HL-60 (cell line): ENCODE data around the gene TMEM30A.

ENCODE experiments used
- DNase-seq, 2 experiments: peaks; one replicate each; pipeline ENCODE4 v3.0.0-alpha.2; 2010 to 2020; ENCODE audit warnings: low read depth in 1 of 2, low spot score in 1 of 2
- H3K27ac ChIP-seq: fragments of 250-450 bp; sonication (Bioruptor Pico); replicated peaks from 2 replicates; pipeline ENCODE4 v1.5.1; 2020; ENCODE audit warnings: mild to moderate bottlenecking, moderate library complexity
- H3K27me3 ChIP-seq: fragments of 250-450 bp; sonication (Bioruptor Pico); 2 replicates; pipeline ENCODE4 v1.5.1; 2021; ENCODE audit warnings: mild to moderate bottlenecking, moderate library complexity; ENCODE audit not compliant: insufficient read depth, poor library complexity, severe bottlenecking
- H3K4me3 ChIP-seq: replicated peaks from 2 replicates; pipeline ENCODE4 v1.5.1; 2011; ENCODE audit warnings: mild to moderate bottlenecking, control low read depth, low read length; ENCODE audit not compliant: insufficient read depth
- GABPA ChIP-seq: IDR thresholded peaks from 2 replicates; pipeline ENCODE4 v1.6.1; 2012; ENCODE audit warnings: low read depth
- POLR2AphosphoS5 ChIP-seq: IDR thresholded peaks from 2 replicates; pipeline ENCODE4 v1.6.1; 2012; ENCODE audit warnings: low read depth
- SPI1 ChIP-seq: IDR thresholded peaks from 2 replicates; pipeline ENCODE4 v1.6.1; 2012; ENCODE audit warnings: low read depth, mild to moderate bottlenecking, borderline replicate concordance
- TF ChIP-seq, protein P1 (sequence below): IDR thresholded peaks from one replicate; pipeline ENCODE4 v1.5.1; 2011; ENCODE audit warnings: low read length, control low read depth, inconsistent platforms; ENCODE audit not compliant: insufficient read depth
- TF ChIP-seq, protein P2 (sequence below): IDR thresholded peaks from 2 replicates; pipeline ENCODE4 v1.6.1; 2012; ENCODE audit warnings: low read depth; ENCODE audit not compliant: insufficient replicate concordance

TMEM30A gene

DNA sequence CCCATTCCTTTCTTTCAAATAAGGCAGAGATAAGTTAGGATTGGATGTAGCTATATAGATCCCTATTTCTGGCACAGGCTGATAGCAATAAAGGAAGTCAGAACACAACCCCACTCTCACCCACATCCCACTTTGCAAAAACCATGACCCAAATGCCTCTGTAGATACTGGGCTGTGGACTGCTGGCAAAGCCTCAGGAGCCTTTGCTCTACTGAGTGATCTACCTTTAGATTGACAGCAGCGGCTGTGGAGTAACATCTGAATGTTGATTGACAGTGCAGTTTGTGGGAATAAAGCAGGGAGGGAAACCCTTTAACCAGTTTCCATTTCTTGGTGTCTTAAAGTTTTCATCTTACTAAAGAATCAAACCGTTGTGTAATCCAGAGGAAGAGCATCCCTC is 6.7 kb upstream of the TMEM30A start:
- no peak overlapping the region for H3K27ac ChIP-seq
- no peaks in the 10 kb centered on the region for H3K27me3 ChIP-seq
- TF ChIP-seq GABPA (no peak), SPI1 (no peak), POLR2AphosphoS5 (no peak)
- TF ChIP-seq, protein P1, sequence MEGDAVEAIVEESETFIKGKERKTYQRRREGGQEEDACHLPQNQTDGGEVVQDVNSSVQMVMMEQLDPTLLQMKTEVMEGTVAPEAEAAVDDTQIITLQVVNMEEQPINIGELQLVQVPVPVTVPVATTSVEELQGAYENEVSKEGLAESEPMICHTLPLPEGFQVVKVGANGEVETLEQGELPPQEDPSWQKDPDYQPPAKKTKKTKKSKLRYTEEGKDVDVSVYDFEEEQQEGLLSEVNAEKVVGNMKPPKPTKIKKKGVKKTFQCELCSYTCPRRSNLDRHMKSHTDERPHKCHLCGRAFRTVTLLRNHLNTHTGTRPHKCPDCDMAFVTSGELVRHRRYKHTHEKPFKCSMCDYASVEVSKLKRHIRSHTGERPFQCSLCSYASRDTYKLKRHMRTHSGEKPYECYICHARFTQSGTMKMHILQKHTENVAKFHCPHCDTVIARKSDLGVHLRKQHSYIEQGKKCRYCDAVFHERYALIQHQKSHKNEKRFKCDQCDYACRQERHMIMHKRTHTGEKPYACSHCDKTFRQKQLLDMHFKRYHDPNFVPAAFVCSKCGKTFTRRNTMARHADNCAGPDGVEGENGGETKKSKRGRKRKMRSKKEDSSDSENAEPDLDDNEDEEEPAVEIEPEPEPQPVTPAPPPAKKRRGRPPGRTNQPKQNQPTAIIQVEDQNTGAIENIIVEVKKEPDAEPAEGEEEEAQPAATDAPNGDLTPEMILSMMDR = no peak
- TF ChIP-seq, protein P2, sequence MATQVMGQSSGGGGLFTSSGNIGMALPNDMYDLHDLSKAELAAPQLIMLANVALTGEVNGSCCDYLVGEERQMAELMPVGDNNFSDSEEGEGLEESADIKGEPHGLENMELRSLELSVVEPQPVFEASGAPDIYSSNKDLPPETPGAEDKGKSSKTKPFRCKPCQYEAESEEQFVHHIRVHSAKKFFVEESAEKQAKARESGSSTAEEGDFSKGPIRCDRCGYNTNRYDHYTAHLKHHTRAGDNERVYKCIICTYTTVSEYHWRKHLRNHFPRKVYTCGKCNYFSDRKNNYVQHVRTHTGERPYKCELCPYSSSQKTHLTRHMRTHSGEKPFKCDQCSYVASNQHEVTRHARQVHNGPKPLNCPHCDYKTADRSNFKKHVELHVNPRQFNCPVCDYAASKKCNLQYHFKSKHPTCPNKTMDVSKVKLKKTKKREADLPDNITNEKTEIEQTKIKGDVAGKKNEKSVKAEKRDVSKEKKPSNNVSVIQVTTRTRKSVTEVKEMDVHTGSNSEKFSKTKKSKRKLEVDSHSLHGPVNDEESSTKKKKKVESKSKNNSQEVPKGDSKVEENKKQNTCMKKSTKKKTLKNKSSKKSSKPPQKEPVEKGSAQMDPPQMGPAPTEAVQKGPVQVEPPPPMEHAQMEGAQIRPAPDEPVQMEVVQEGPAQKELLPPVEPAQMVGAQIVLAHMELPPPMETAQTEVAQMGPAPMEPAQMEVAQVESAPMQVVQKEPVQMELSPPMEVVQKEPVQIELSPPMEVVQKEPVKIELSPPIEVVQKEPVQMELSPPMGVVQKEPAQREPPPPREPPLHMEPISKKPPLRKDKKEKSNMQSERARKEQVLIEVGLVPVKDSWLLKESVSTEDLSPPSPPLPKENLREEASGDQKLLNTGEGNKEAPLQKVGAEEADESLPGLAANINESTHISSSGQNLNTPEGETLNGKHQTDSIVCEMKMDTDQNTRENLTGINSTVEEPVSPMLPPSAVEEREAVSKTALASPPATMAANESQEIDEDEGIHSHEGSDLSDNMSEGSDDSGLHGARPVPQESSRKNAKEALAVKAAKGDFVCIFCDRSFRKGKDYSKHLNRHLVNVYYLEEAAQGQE = no peak
- no peak for DNase-seq
- no peak overlapping the region for H3K4me3 ChIP-seq

DNA sequence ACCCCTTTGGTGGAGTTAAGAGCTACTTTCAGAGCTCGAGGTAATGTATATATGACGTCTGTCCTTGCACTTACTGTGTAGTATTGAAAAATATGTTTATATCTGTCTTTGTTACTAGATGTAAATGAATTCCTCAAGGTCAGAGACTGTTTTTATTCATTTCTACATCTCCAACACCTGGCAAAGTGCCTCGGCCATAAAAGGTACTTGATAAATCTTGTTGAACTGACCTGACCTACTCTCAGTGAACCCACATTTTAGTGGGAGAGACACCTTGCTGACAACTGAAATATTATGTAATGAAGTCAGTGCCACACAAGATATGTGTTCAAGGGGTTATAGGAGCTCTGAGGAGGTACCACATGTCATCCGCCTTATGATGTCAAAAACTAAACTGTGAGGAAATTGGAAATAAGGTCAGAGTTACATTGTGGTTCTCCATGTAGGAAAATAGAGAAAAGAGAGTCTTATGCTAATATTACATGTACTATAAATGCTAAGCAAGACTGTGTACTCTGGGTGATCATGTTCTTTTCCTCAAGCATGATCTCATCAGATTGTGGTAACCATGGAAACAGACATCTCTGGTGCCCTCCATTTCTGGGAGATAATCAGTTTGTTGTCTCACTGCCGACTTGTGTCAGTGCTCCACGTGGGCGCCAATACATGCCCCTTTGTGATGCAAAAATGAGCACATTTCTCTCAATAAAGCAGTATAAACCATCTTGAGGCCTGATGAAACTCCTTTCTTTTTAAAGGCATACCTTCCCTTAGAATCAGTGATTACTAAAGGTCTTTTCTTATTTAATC is 5.7 kb upstream of the TMEM30A start:
- no peak for DNase-seq
- Histone ChIP-seq H3K27ac (no peak overlapping the region), H3K27me3 (no peaks in the 10 kb centered on the region), H3K4me3 (no peak overlapping the region)
- TF ChIP-seq SPI1 = no peak

DNA sequence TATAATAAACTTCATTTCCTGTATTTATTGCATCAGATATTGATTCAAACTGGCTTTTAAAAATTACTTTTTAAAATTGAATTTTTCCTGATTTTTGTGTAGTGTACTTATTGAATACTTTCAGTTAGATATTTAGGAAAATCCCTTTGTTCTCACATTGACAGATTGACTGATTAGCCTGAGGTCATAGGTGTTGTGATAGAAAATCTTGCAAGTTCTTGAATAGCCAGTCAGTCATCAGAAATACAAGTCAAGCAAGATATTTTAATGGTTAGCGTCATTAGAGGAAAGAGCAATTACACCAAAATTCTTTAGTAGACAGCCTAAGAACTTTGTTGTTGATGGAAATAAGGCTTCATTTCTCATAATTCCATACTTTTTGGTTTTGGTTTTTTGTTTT is 3.4 kb upstream of the TMEM30A start:
- H3K27me3 ChIP-seq = no peaks in the 10 kb centered on the region
- TF ChIP-seq GABPA = no peak
- TF ChIP-seq, protein P1 = no peak
- no peak for TF ChIP-seq SPI1
- TF ChIP-seq, protein P2 = no peak
- no peak for TF ChIP-seq POLR2AphosphoS5
- DNase-seq = no peak
- H3K27ac ChIP-seq = peak overlapping the region; percentile 90
- H3K4me3 ChIP-seq = no peak overlapping the region

DNA sequence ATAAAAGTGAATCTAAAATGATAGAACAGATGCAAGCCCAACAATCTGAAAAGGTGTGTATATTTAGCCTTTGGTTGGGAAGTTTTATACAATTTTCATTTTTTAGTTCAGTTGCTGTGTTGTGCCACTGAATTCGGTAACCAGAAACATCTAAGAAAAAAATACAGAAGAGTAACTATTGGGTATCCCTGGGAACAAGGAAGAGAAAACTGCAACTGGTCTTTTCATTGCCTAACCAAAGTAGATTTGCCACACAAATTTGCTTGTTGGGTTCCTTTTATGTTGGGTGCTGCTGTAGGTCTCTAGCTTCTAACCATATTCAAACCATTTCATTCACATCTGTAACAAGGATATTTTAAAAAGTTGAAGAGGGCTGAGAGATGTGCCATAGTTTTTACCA is 2.8 kb upstream of the TMEM30A start:
- H3K4me3 ChIP-seq = no peak overlapping the region

More for the DNA sequence above, 2.8 kb upstream of the TMEM30A start:
- peak; percentile 48 to 52 for DNase-seq
- H3K27ac ChIP-seq = peak overlapping the region; percentile 90
- no peak for TF ChIP-seq POLR2AphosphoS5
- TF ChIP-seq GABPA = no peak
- TF ChIP-seq, protein P1 = no peak
- TF ChIP-seq, protein P2 = no peak
- 0 out of 2 replicates have a peak, but pooled peaks have one; percentile 4 for TF ChIP-seq SPI1
- H3K27me3 ChIP-seq = no peaks in the 10 kb centered on the region
